HEK293T (cell line): ENCODE data around the gene BCO2.

ENCODE experiments used
- CTBP1 ChIP-seq: fragments of 450-650 bp; IDR thresholded peaks from 2 replicates; pipeline ENCODE4 v1.6.1; 2016; ENCODE audit warnings: borderline replicate concordance
- HDGF ChIP-seq: fragments of 450-650 bp; IDR thresholded peaks from 2 replicates; pipeline ENCODE4 v1.6.1; 2017; ENCODE audit warnings: antibody characterized with exemption, borderline replicate concordance
- NFRKB ChIP-seq: fragments of 450-650 bp; IDR thresholded peaks from 2 replicates; pipeline ENCODE4 v1.6.1; 2016; ENCODE audit warnings: mild to moderate bottlenecking, moderate library complexity

GRCh38 chr11:112206071-112206470 lies 30.8 kb downstream of the BCO2 start:
- TF ChIP-seq CTBP1, result no peak
- TF ChIP-seq NFRKB, result no peak
- TF ChIP-seq HDGF, result no peak
